Measurements from ENCODE around the gene ICOS. TPM values are rescaled to one million over a fixed set of nuclear protein-coding genes. Genes with fewer than 3 reads are reported as not detected.

Gene ICOS
- total RNA-seq, 1 donor from 2014 or later, result not detected

DNA sequence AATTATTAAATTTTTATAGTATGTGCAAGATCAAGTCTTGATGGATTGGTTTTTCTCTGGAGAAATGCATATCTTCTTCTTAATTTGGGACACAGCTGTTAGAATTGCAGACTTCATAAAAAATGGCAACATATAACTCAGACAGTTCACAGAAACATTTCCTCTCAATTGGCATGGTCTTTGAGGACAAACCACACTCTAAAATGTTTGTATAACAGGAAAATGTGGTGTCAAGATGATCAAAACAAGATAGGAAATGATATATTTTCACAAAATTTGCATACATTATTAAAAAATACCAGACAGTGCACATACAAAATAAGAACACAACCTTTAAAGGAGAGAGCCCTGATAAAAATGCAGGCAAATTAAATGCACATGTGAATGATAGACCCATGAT is 63.9 kb downstream of the ICOS start:
- H3K27ac Mint-ChIP-seq (ENCODE audit: unreplicated experiment), result no peak overlapping the region
- no peak overlapping the region for H3K4me3 Mint-ChIP-seq (ENCODE audit: unreplicated experiment)
- no peaks in the 10 kb centered on the region for H3K9me3 Mint-ChIP-seq (ENCODE audit: unreplicated experiment)
- H3K4me1 Mint-ChIP-seq (ENCODE audit: unreplicated experiment), result no peaks in the 10 kb centered on the region
- DNase-seq (ENCODE audit: low spot score), result no peak
- no peaks in the 10 kb centered on the region for H3K36me3 Mint-ChIP-seq (ENCODE audit: low read depth, unreplicated experiment)
- H3K27me3 Mint-ChIP-seq (ENCODE audit: unreplicated experiment), result peaks cover 2% of the 10 kb centered on the region
- TF ChIP-seq, protein P1, sequence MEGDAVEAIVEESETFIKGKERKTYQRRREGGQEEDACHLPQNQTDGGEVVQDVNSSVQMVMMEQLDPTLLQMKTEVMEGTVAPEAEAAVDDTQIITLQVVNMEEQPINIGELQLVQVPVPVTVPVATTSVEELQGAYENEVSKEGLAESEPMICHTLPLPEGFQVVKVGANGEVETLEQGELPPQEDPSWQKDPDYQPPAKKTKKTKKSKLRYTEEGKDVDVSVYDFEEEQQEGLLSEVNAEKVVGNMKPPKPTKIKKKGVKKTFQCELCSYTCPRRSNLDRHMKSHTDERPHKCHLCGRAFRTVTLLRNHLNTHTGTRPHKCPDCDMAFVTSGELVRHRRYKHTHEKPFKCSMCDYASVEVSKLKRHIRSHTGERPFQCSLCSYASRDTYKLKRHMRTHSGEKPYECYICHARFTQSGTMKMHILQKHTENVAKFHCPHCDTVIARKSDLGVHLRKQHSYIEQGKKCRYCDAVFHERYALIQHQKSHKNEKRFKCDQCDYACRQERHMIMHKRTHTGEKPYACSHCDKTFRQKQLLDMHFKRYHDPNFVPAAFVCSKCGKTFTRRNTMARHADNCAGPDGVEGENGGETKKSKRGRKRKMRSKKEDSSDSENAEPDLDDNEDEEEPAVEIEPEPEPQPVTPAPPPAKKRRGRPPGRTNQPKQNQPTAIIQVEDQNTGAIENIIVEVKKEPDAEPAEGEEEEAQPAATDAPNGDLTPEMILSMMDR (IDR thresholded peaks at IDR 0.05; ENCODE audit: unreplicated experiment), result no peak

GRCh38 chr2:204003276-204003990 is 66.9 kb downstream of the ICOS start:
- H3K27ac Mint-ChIP-seq (ENCODE audit: unreplicated experiment), result no peak overlapping the region
- no peaks in the 10 kb centered on the region for H3K9me3 Mint-ChIP-seq (ENCODE audit: unreplicated experiment)
- no peaks in the 10 kb centered on the region for H3K4me1 Mint-ChIP-seq (ENCODE audit: unreplicated experiment)
- H3K36me3 Mint-ChIP-seq (ENCODE audit: low read depth, unreplicated experiment), result no peaks in the 10 kb centered on the region
- TF ChIP-seq, protein P1 (IDR thresholded peaks at IDR 0.05; ENCODE audit: unreplicated experiment), result no peak
- peaks cover 2% of the 10 kb centered on the region for H3K27me3 Mint-ChIP-seq (ENCODE audit: unreplicated experiment)
- H3K4me3 Mint-ChIP-seq (ENCODE audit: unreplicated experiment), result no peak overlapping the region
- DNase-seq (ENCODE audit: low spot score), result no peak

- H3K36me3 Mint-ChIP-seq (ENCODE audit: low read depth, unreplicated experiment), result no peaks in the 10 kb centered on the region
- H3K27ac Mint-ChIP-seq (ENCODE audit: unreplicated experiment), result no peak overlapping the region
- H3K4me3 Mint-ChIP-seq (ENCODE audit: unreplicated experiment), result no peak overlapping the region
- no peak for DNase-seq (ENCODE audit: low spot score)
- TF ChIP-seq, protein P1 (IDR thresholded peaks at IDR 0.05; ENCODE audit: unreplicated experiment), result no peak
- peaks cover 2% of the 10 kb centered on the region for H3K27me3 Mint-ChIP-seq (ENCODE audit: unreplicated experiment)
- H3K4me1 Mint-ChIP-seq (ENCODE audit: unreplicated experiment), result no peaks in the 10 kb centered on the region
- no peaks in the 10 kb centered on the region for H3K9me3 Mint-ChIP-seq (ENCODE audit: unreplicated experiment)
Observed at GRCh38 chr2:204004912-204005311, 68.3 kb downstream of the ICOS start.

DNA sequence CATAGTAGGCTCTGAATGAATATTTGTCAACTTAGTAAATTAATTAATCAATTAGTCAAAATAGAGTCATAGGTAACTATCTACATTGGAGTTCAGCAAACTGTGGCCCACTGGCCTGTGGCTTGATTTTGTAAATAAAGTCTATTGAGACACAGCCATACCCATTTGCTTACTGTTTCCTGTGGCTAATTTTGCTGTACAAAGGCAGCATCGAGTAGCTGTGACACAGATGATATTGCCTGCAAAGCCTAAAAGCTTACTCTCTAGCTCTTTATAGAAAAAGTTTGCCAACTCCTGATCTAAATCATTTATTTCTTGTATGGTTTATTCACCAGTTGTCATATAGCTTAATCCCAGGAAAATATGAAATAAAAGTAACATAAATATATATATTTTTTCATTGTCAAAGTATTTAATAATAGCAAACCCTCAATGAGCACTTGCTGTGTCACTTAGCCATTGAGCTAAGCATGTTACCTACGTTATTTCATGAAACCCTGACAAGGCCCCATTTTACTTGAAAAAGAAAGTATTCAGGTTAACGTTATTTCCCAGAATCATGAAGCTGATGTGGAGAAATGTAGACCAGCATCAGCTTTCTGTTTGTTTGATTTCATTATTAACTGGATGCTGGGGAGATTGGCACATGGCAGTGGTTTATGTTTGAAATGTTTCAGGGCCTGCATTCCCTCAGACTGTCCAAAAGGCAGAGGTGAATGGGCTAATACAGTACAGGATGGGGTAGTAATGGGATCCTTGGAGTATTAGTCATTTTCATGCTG is 69.6 kb downstream of the ICOS start:
- Mint-ChIP-seq H3K27me3 (ENCODE audit: unreplicated experiment) (peaks cover 2% of the 10 kb centered on the region), H3K9me3 (ENCODE audit: unreplicated experiment) (no peaks in the 10 kb centered on the region), H3K36me3 (ENCODE audit: low read depth, unreplicated experiment) (no peaks in the 10 kb centered on the region), H3K27ac (ENCODE audit: unreplicated experiment) (no peak overlapping the region), H3K4me3 (ENCODE audit: unreplicated experiment) (no peak overlapping the region), H3K4me1 (ENCODE audit: unreplicated experiment) (no peaks in the 10 kb centered on the region)
- DNase-seq (ENCODE audit: low spot score), result no peak
- TF ChIP-seq, protein P1 (IDR thresholded peaks at IDR 0.05; ENCODE audit: unreplicated experiment), result no peak

GRCh38 chr2:204008352-204008751 is 71.8 kb downstream of the ICOS start:
- DNase-seq (ENCODE audit: low spot score), result no peak
- no peak overlapping the region for H3K4me3 Mint-ChIP-seq (ENCODE audit: unreplicated experiment)
- no peak overlapping the region for H3K27ac Mint-ChIP-seq (ENCODE audit: unreplicated experiment)
- no peaks in the 10 kb centered on the region for H3K4me1 Mint-ChIP-seq (ENCODE audit: unreplicated experiment)
- no peaks in the 10 kb centered on the region for H3K9me3 Mint-ChIP-seq (ENCODE audit: unreplicated experiment)
- H3K36me3 Mint-ChIP-seq (ENCODE audit: low read depth, unreplicated experiment), result no peaks in the 10 kb centered on the region
- TF ChIP-seq, protein P1 (IDR thresholded peaks at IDR 0.05; ENCODE audit: unreplicated experiment), result no peak
- peaks cover 2% of the 10 kb centered on the region for H3K27me3 Mint-ChIP-seq (ENCODE audit: unreplicated experiment)
